ENCODE measurements around the gene SPECC1.

SPECC1 gene

GRCh38 chr17:20174588-20175265 lies 165.6 kb downstream of the SPECC1 start:
- TF ChIP-seq, protein P1, sequence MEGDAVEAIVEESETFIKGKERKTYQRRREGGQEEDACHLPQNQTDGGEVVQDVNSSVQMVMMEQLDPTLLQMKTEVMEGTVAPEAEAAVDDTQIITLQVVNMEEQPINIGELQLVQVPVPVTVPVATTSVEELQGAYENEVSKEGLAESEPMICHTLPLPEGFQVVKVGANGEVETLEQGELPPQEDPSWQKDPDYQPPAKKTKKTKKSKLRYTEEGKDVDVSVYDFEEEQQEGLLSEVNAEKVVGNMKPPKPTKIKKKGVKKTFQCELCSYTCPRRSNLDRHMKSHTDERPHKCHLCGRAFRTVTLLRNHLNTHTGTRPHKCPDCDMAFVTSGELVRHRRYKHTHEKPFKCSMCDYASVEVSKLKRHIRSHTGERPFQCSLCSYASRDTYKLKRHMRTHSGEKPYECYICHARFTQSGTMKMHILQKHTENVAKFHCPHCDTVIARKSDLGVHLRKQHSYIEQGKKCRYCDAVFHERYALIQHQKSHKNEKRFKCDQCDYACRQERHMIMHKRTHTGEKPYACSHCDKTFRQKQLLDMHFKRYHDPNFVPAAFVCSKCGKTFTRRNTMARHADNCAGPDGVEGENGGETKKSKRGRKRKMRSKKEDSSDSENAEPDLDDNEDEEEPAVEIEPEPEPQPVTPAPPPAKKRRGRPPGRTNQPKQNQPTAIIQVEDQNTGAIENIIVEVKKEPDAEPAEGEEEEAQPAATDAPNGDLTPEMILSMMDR (IDR thresholded peaks at IDR 0.05; ENCODE audit: low read depth, low read length): no peak
- TF ChIP-seq POLR2A (IDR thresholded peaks at IDR 0.05; ENCODE audit: extremely low read depth, insufficient read length): no peak
- no peak for TF ChIP-seq MAX (IDR thresholded peaks at IDR 0.05; ENCODE audit: low read depth, low read length)
- TF ChIP-seq MYC (IDR thresholded peaks at IDR 0.05; ENCODE audit: low read depth, low read length): no peak
- no peak overlapping the region for H3K4me3 ChIP-seq (ENCODE audit: low read depth, low read length)
- DNase-seq (ENCODE audit: low read depth): no peak

DNA sequence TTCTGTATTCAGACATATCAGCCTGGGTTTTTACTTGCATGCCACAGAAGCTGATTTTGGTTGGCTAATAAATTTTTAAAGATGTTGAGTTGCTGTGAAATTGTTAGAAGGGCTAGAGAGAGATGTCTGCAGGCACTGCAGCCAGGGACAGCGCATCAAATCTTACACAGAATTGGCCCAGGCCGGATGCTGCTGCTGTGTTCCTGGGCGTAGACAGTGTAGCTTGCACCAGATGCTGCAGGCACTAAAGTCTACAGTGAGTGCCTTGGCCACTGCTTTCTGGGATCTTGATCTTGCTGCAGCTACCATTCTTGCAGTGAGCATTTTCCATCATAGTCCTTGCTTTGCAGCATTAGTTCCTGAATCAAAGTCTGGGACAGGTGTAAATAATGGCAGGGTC lies 169.9 kb downstream of the SPECC1 start:
- no peak for DNase-seq (ENCODE audit: low read depth)
- TF ChIP-seq MAX (IDR thresholded peaks at IDR 0.05; ENCODE audit: low read depth, low read length) (no peak), MYC (IDR thresholded peaks at IDR 0.05; ENCODE audit: low read depth, low read length) (no peak), POLR2A (IDR thresholded peaks at IDR 0.05; ENCODE audit: extremely low read depth, insufficient read length) (no peak)
- TF ChIP-seq, protein P1 (IDR thresholded peaks at IDR 0.05; ENCODE audit: low read depth, low read length): no peak
- H3K4me3 ChIP-seq (ENCODE audit: low read depth, low read length): no peak overlapping the region

- no peak for DNase-seq (ENCODE audit: low read depth)
- TF ChIP-seq, protein P1 (IDR thresholded peaks at IDR 0.05; ENCODE audit: low read depth, low read length): no peak
- no peak for TF ChIP-seq MAX (IDR thresholded peaks at IDR 0.05; ENCODE audit: low read depth, low read length)
Measured at GRCh38 chr17:20180661-20181060, 171.5 kb downstream of the SPECC1 start.

DNA sequence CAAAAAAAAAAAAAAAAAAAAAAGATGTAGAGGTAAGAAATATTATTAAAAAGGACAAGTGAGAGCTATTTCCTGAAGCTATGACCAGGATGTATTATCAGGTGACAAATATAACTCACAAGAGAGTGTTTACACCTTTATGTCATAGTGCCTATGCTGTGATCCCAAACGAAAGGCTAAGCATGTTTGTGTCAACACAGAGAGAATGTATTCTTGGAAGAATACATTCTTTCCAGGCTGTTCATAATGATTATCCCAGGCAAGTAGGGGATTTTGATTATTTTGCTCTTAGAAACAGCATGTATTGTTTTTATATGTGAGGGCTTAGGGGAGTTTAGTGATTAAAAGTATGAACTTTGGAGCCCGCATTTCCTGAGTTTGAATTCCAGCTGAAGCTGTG lies 175.0 kb downstream of the SPECC1 start:
- no peak for DNase-seq (ENCODE audit: low read depth)
- H3K4me3 ChIP-seq (ENCODE audit: low read depth, low read length): no peak overlapping the region
- TF ChIP-seq MYC (IDR thresholded peaks at IDR 0.05; ENCODE audit: low read depth, low read length): no peak
- TF ChIP-seq, protein P1 (IDR thresholded peaks at IDR 0.05; ENCODE audit: low read depth, low read length): no peak
- no peak for TF ChIP-seq MAX (IDR thresholded peaks at IDR 0.05; ENCODE audit: low read depth, low read length)
- TF ChIP-seq POLR2A (IDR thresholded peaks at IDR 0.05; ENCODE audit: extremely low read depth, insufficient read length): no peak

More at GRCh38 chr17:20180661-20181060, 171.5 kb downstream of the SPECC1 start:
- no peak overlapping the region for H3K4me3 ChIP-seq (ENCODE audit: low read depth, low read length)

DNA sequence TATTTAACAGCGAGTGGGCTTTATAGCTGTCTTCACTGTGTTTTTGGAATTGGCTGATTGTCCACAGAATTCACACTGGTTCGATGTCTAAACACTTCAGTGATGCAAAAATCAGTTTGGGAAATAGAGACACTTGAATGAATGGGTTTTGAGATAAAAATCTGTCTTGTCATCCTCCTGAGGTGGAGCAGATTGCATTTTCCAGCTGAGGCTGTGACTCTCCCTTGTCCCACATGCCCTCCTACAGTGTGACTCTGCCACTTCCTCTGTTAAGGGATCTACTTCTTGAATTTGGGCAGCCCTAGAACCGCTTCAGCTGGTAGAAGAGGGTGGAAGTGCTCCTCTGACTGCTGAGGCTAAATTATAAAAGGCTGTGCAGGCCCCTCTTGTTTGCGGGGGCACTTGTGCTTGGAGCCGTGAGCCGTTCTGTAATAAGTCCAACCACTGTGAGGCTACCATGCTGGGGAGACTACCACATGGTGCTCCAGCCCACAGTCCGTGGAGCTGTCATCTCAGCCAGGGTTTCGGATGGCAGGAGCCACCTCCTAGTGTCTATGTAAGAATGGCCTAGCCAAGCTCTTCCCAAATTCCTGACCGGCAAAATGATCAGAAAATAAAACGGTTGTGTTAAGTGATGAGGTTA lies 175.9 kb downstream of the SPECC1 start:
- peak; percentile 41; the same call in 1 of the 2 replicates for TF ChIP-seq MYC (IDR thresholded peaks at IDR 0.05; ENCODE audit: low read depth, low read length)
- TF ChIP-seq, protein P1 (IDR thresholded peaks at IDR 0.05; ENCODE audit: low read depth, low read length): no peak
- peak; percentile 46; the same call in 1 of the 2 replicates for TF ChIP-seq MAX (IDR thresholded peaks at IDR 0.05; ENCODE audit: low read depth, low read length)
- DNase-seq (ENCODE audit: low read depth): peak; percentile 93
- no peak overlapping the region for H3K4me3 ChIP-seq (ENCODE audit: low read depth, low read length)

Measured in NB4 (cell line).